DOHH2 (cell line): ENCODE measurements around the gene CDH4.

Experiments used
- H3F3A ChIP-seq: fragments of 200-600 bp; sonication (generic), shearing (Covaris generic); 2 replicates; pipeline ENCODE4 v1.6.0; 2016; ENCODE audit warnings: antibody characterized with exemption, mild to moderate bottlenecking; ENCODE audit not compliant: control insufficient read depth, insufficient read depth
- H3K27ac ChIP-seq: fragments of 200-600 bp; sonication (generic); 2 replicates; pipeline ENCODE4 v1.5.1; 2014; ENCODE audit warnings: low read depth, mild to moderate bottlenecking, low read length, moderate library complexity
- H3K27me3 ChIP-seq: fragments of 200-600 bp; sonication (generic); 2 replicates; pipeline ENCODE4 v1.6.1; 2014; ENCODE audit warnings: mild to moderate bottlenecking, low read length, mixed read lengths; ENCODE audit not compliant: control insufficient read depth
- H3K36me3 ChIP-seq: fragments of 200-600 bp; sonication (generic); 2 replicates; pipeline ENCODE4 v1.6.1; 2014; ENCODE audit warnings: mild to moderate bottlenecking, low read length, moderate library complexity, mixed read lengths; ENCODE audit not compliant: control insufficient read depth
- H3K4me1 ChIP-seq: fragments of 200-600 bp; sonication (generic); 2 replicates; pipeline ENCODE4 v1.6.1; 2014; ENCODE audit warnings: mild to moderate bottlenecking, low read length, mixed read lengths; ENCODE audit not compliant: control insufficient read depth
- H3K4me2 ChIP-seq: fragments of 200-600 bp; sonication (generic); 2 replicates; pipeline ENCODE4 v1.6.0; 2014; ENCODE audit warnings: mild to moderate bottlenecking, low read length, moderate library complexity
- H3K4me3 ChIP-seq: fragments of 200-600 bp; sonication (generic); 2 replicates; pipeline ENCODE4 v1.5.1; 2014; ENCODE audit warnings: mild to moderate bottlenecking, low read length, mixed read lengths
- H3K79me2 ChIP-seq: fragments of 200-600 bp; sonication (generic); 2 replicates; pipeline ENCODE4 v1.6.1; 2014; ENCODE audit warnings: mild to moderate bottlenecking, low read length, mixed read lengths; ENCODE audit not compliant: control insufficient read depth
- H3K9me2 ChIP-seq: fragments of 200-600 bp; sonication (generic); replicated peaks from 2 replicates; pipeline ENCODE4 v1.6.1; 2014; ENCODE audit warnings: mild to moderate bottlenecking, low read length, mixed read lengths; ENCODE audit not compliant: control insufficient read depth
- H3K9me3 ChIP-seq: fragments of 200-600 bp; sonication (generic); 2 replicates; pipeline ENCODE4 v1.6.1; 2014; ENCODE audit warnings: antibody characterized with exemption, low read length, mixed read lengths; ENCODE audit not compliant: control insufficient read depth, insufficient read depth
- H4K20me1 ChIP-seq: fragments of 200-600 bp; sonication (generic); 2 replicates; pipeline ENCODE4 v1.6.0; 2014; ENCODE audit warnings: low read depth, mild to moderate bottlenecking, antibody characterized with exemption, low read length, moderate library complexity; ENCODE audit not compliant: control insufficient read depth, insufficient read depth
- CTCF ChIP-seq: fragments of 200-600 bp; sonication (generic); IDR thresholded peaks from one replicate; pipeline ENCODE4 v1.5.1; 2014; ENCODE audit warnings: antibody characterized with exemption, mild to moderate bottlenecking, low read depth, low read length; ENCODE audit not compliant: poor library complexity, severe bottlenecking
- EZH2phosphoT487 ChIP-seq: fragments of 200-600 bp; sonication (generic); IDR thresholded peaks from 2 replicates; pipeline ENCODE4 v1.6.1; 2017; ENCODE audit warnings: borderline replicate concordance, mild to moderate bottlenecking, antibody characterized with exemption, low read length, moderate library complexity, mixed read lengths

Gene CDH4

GRCh38 chr20:61454053-61454452 is 202.0 kb downstream of the CDH4 start:
- Histone ChIP-seq H4K20me1 (no peaks in the 10 kb centered on the region), H3K9me3 (no peaks in the 10 kb centered on the region; the same call in 1 of the 2 replicates), H3K27ac (no peak overlapping the region), H3K4me3 (no peak overlapping the region), H3K36me3 (no peaks in the 10 kb centered on the region), H3K27me3 (no peaks in the 10 kb centered on the region), H3F3A (no peaks in the 10 kb centered on the region), H3K9me2 (no peaks in the 10 kb centered on the region), H3K4me2 (no peak overlapping the region), H3K4me1 (no peaks in the 10 kb centered on the region), H3K79me2 (no peaks in the 10 kb centered on the region)
- TF ChIP-seq EZH2phosphoT487 (no peak), CTCF (no peak)

- H3K27ac ChIP-seq = no peak overlapping the region
Measured at GRCh38 chr20:61455508-61456215, 203.6 kb downstream of the CDH4 start.

GRCh38 chr20:61457725-61458124 is 205.7 kb downstream of the CDH4 start:
- Histone ChIP-seq H3K36me3 (no peaks in the 10 kb centered on the region), H3K4me3 (no peak overlapping the region), H3K27ac (no peak overlapping the region), H3K79me2 (no peaks in the 10 kb centered on the region), H3K9me3 (no peaks in the 10 kb centered on the region; the same call in 1 of the 2 replicates), H4K20me1 (no peaks in the 10 kb centered on the region), H3F3A (no peaks in the 10 kb centered on the region), H3K27me3 (no peaks in the 10 kb centered on the region), H3K4me1 (no peaks in the 10 kb centered on the region), H3K9me2 (no peaks in the 10 kb centered on the region), H3K4me2 (no peak overlapping the region)
- TF ChIP-seq CTCF (no peak), EZH2phosphoT487 (no peak)

More at GRCh38 chr20:61455508-61456215, 203.6 kb downstream of the CDH4 start:
- H3K4me3 ChIP-seq = no peak overlapping the region
- TF ChIP-seq CTCF = no peak
- TF ChIP-seq EZH2phosphoT487 = no peak
- H3K9me2 ChIP-seq = no peaks in the 10 kb centered on the region
- no peaks in the 10 kb centered on the region for H3K4me1 ChIP-seq
- no peaks in the 10 kb centered on the region for H4K20me1 ChIP-seq
- H3K27me3 ChIP-seq = no peaks in the 10 kb centered on the region
- no peaks in the 10 kb centered on the region; the same call in 1 of the 2 replicates for H3K9me3 ChIP-seq
- no peaks in the 10 kb centered on the region for H3F3A ChIP-seq
- H3K36me3 ChIP-seq = no peaks in the 10 kb centered on the region
- H3K79me2 ChIP-seq = no peaks in the 10 kb centered on the region
- no peak overlapping the region for H3K4me2 ChIP-seq
